A549 treated with AZD9567 at 1 μM for 4 hours (cell line): Measurements from ENCODE around the gene NEURL2. TPM values are rescaled to one million over a fixed set of nuclear protein-coding genes. Genes with fewer than 3 reads are reported as not detected.

Experiments
- total RNA-seq: library from RNA; stranded (reverse); fragments of 200-300 nt; extraction: Qiagen RNA extraction; gene quantifications from 5 replicates; pipeline ENCODE4 v1.2.3, GENCODE V29; 2022; ENCODE audit not compliant: insufficient read depth

Gene NEURL2
- 0.95 to 1.3 TPM (median 1.1 TPM) in 4 of 5 replicates, not detected in the other for total RNA-seq

GRCh38 chr20:45890985-45891983, at the start of gene NEURL2, which contains the start of gene CTSA:
Gene NEURL2 (minus strand): TSS chr20:45891208. CDS start chr20:45890991, 217 bp downstream.
Gene CTSA (plus strand): TSS chr20:45891335. CDS start chr20:45891569, 234 bp downstream.

GRCh38 chr20:45934586-45935415, 43.8 kb upstream of the NEURL2 start, which contains the start of gene PCIF1:
Gene PCIF1 (plus strand): TSS chr20:45934683. CDS start chr20:45939000, 4,317 bp downstream.

GRCh38 chr20:45911486-45912343, 20.7 kb upstream of the NEURL2 start, which contains the start of gene PLTP:
Gene PLTP (minus strand): TSS chr20:45912155. CDS start chr20:45911452, 703 bp downstream.

GRCh38 chr20:45887346-45887715, 3.7 kb downstream of the NEURL2 start, which contains the start of gene SPATA25:
Gene SPATA25 (minus strand): TSS chr20:45887622. CDS start chr20:45887590, 32 bp downstream.

GRCh38 chr20:45880988-45881788, 9.8 kb downstream of the NEURL2 start, which contains the start of gene ZSWIM1:
Gene ZSWIM1 (plus strand): TSS chr20:45881227. CDS start chr20:45882593, 1,366 bp downstream.

GRCh38 chr20:45857114-45857881, 33.7 kb downstream of the NEURL2 start, which contains the start of the genes ACOT8 and ZSWIM3:
Gene ACOT8 (minus strand): TSS chr20:45857392. CDS start chr20:45857315, 77 bp downstream.
Gene ZSWIM3 (plus strand): TSS chr20:45857614. CDS start chr20:45857826, 212 bp downstream.

Other genes with a start within 250 kb of the NEURL2 start
- gene WFDC11, start 221.0 kb downstream of the NEURL2 start, total RNA-seq, result not detected in 5 replicates
- gene WFDC13, start 189.2 kb downstream of the NEURL2 start, total RNA-seq, result not detected in 5 replicates
- gene WFDC10B, start 186.2 kb downstream of the NEURL2 start, total RNA-seq, result not detected in 5 replicates
- gene SPINT4, start 168.9 kb downstream of the NEURL2 start, total RNA-seq, result not detected in 5 replicates
- 0.16 to 0.23 TPM in 2 of 5 replicates, not detected in the others for gene WFDC3, start 99.3 kb downstream of the NEURL2 start, total RNA-seq
- 33.3 to 36.6 TPM (median 36.0 TPM) in 5 replicates for gene DNTTIP1, start 99.3 kb downstream of the NEURL2 start, total RNA-seq
- 218 to 237 TPM (median 227 TPM) in 5 replicates for gene UBE2C, start 78.6 kb downstream of the NEURL2 start, total RNA-seq
- 0.13 to 0.29 TPM (median 0.22 TPM) in 3 of 5 replicates, not detected in the others for gene TNNC2, start 63.9 kb downstream of the NEURL2 start, total RNA-seq
- gene SNX21, start 57.4 kb downstream of the NEURL2 start, total RNA-seq, result 9.4 to 11.1 TPM (median 10.3 TPM) in 5 replicates
- 14.3 to 20.5 TPM (median 19.4 TPM) in 5 replicates for gene ACOT8, start 33.8 kb downstream of the NEURL2 start, total RNA-seq
- gene ZSWIM3, start 33.6 kb downstream of the NEURL2 start, total RNA-seq, result 1.4 to 3.3 TPM (median 1.5 TPM) in 5 replicates
- gene ZSWIM1, start 10.0 kb downstream of the NEURL2 start, total RNA-seq, result 5.2 to 8.3 TPM (median 5.8 TPM) in 5 replicates
- gene SPATA25, start 3.6 kb downstream of the NEURL2 start, total RNA-seq, result 0.22 to 0.46 TPM (median 0.36 TPM) in 4 of 5 replicates, not detected in the other
- gene CTSA, start 127 bp upstream of the NEURL2 start, total RNA-seq, result 102 to 120 TPM (median 111 TPM) in 5 replicates
- 1.6 to 1.9 TPM (median 1.7 TPM) in 4 of 5 replicates, not detected in the other for gene PLTP, start 20.9 kb upstream of the NEURL2 start, total RNA-seq
- 36.5 to 38.0 TPM (median 37.0 TPM) in 5 replicates for gene PCIF1, start 43.5 kb upstream of the NEURL2 start, total RNA-seq
- gene ZNF335, start 81.0 kb upstream of the NEURL2 start, total RNA-seq, result 8.3 to 9.8 TPM (median 9.5 TPM) in 5 replicates
- 0.33 to 0.62 TPM (median 0.40 TPM) in 4 of 5 replicates, not detected in the other for gene MMP9, start 117.7 kb upstream of the NEURL2 start, total RNA-seq
- gene SLC12A5, start 138.0 kb upstream of the NEURL2 start, total RNA-seq, result 8.8 to 19.1 TPM (median 13.8 TPM) in 5 replicates
- gene NCOA5, start 198.8 kb upstream of the NEURL2 start, total RNA-seq, result 22.8 to 27.7 TPM (median 23.1 TPM) in 5 replicates
- 4.1 to 6.3 TPM (median 4.7 TPM) in 5 replicates for gene CD40, start 227.1 kb upstream of the NEURL2 start, total RNA-seq